GM18909 (cell line): ENCODE data around the gene TAF7.
A peak's percentile ranks its signal among the peaks of the same experiment; 100 is the strongest.
"Not testable (repeated sequence)": the region's sequence is repeated elsewhere in the genome, so short reads cannot be mapped to it uniquely, and the experiment has no call there.

Experiments
- ATAC-seq: cut with Tn5 transposase; IDR thresholded peaks from one replicate; pipeline ENCODE4 v1.9.1; 2021; ENCODE audit warnings: mild to moderate bottlenecking; ENCODE audit not compliant: unreplicated experiment, poor library complexity

TAF7 gene, protein sequence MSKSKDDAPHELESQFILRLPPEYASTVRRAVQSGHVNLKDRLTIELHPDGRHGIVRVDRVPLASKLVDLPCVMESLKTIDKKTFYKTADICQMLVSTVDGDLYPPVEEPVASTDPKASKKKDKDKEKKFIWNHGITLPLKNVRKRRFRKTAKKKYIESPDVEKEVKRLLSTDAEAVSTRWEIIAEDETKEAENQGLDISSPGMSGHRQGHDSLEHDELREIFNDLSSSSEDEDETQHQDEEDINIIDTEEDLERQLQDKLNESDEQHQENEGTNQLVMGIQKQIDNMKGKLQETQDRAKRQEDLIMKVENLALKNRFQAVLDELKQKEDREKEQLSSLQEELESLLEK

DNA sequence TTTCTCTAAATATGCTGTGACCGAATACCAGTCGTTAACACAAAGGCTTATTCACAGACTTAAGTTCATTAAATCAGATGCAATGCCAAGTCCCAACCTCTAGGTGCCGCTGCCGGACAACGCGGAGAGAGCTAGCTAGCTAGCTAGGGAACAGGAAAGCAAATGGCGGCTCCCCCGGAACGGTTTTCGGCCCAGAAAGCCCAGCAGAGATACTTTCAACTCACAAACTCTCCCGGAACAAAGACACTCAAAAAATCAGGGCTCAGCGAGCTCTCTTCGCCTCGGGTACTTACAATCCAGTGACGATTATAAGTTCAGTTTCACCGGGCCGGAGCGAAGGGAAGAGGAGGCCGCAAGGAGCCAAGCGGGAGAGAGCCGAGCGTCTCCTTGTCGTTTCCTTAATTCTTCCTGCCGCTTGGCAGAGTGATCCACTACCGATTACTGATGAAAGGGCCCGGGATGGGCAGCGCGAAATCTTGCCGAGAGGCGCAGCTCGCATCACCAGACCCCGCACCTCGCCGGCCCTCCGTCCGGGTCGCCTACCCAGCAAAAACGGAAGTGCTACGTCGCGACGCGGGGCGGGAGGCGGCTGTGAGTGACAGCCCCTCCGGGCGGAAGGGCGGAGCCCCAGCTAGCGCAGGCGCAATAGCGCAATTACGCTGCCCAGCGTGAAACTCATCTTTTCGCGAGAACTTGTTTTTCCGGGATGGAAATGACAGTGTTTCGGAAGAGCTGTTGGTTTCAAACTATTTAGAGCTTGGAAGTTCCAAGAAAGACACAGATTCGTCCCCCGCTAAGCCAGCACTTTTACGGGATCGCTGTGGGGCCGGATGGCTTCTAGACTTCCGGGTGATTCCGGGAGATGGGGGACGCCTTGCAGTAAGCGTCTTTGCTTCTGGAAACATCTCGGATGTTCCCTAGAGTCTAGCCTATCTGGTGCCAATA lies at the start of gene TAF7:
Gene TAF7 (minus strand): TSS at position 560 of the 945 bp plus-strand sequence. CDS start 740 bp downstream, outside the sequence.
- peak; percentile 95 for ATAC-seq

DNA sequence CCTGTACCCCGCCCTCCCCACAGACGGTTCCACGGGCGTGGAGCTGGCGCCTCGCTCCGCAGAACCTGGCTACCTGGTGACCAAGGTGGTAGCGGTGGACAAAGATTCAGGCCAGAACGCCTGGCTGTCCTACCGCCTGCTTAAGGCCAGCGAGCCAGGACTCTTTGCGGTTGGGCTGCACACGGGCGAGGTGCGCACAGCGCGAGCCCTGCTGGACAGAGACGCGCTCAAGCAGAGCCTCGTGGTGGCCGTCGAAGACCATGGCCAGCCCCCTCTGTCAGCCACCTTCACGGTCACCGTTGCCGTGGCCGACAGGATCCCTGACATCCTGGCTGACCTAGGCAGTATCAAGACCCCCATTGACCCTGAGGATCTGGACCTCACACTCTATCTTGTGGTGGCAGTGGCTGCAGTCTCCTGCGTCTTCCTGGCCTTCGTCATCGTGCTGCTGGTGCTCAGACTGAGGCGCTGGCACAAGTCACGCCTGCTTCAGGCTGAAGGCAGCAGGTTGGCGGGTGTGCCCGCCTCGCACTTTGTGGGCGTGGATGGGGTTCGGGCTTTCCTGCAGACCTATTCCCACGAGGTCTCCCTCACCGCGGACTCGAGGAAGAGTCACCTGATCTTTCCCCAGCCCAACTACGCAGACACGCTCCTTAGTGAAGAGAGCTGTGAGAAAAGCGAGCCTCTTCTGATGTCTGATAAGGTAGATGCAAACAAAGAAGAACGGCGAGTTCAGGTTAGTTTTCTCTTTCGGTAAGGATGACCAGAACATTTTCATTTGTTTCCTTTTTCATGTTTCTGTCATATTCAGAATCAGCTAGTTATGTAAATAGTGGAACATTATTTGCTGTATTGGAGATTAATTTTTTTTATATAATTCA lies 45.7 kb upstream of the TAF7 start:
- no peak for ATAC-seq

DNA sequence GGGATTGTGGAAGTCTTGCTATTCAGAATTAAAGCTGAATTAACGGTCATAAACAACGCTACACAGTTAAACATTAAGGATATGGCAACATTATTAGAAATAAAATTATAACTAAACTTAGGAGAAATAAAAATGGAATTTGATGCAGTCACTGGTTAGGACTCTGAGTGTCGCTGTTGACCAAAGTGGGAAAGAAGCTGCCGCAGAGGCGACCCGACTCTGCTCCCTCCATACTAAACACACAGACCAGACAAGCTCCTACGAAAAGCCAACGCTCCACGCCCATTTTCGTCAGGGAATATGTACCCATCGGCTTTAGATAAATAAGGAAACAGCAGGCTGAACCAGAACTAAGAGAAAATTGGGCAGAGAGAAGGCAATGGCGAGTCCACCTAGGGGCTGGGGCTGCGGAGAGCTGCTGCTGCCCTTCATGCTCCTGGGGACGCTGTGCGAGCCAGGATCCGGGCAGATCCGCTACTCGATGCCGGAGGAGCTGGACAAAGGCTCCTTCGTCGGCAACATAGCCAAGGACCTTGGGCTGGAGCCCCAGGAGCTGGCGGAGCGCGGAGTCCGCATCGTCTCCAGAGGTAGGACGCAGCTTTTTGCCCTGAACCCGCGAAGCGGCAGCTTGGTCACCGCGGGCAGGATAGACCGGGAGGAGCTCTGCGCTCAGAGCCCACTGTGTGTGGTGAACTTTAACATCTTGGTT lies 43.5 kb upstream of the TAF7 start, which contains the start of gene PCDHGA5:
Gene PCDHGA5 (plus strand): TSS at position 211 of the 709 bp plus-strand sequence. CDS start 169 bp downstream, at position 380.
- no peak for ATAC-seq

DNA sequence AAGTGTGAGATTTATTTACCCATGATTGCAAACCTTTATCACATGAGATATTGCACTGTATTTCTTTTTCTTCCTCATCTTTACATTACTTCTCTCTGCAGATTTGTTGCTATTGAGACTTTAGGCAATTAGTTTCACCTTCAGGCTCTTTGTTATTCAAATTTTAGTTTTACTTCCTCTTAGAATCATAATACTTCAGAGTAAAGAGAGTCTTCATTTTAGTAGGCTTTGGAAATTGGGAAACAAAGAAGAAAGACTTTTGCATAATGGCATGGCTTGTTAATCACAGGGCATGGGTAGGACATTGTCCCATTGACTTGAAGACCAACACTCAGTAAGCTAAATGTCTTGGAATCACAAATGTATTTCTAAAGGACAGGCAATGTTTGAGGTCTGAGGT lies 42.1 kb upstream of the TAF7 start:
- ATAC-seq = no peak

DNA sequence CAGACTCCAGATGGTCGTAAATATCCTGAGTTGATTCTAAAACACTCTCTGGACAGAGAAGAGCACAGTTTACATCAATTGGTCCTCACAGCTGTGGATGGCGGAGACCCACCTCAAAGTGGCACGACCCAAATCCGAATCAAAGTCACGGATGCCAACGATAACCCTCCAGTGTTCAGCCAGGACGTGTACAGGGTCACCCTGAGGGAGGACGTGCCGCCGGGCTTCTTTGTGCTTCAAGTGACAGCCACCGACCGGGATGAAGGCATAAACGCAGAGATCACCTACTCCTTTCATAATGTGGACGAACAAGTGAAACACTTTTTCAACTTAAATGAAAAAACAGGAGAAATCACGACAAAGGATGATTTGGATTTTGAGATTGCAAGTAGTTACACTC lies 40.1 kb upstream of the TAF7 start:
- no peak for ATAC-seq

DNA sequence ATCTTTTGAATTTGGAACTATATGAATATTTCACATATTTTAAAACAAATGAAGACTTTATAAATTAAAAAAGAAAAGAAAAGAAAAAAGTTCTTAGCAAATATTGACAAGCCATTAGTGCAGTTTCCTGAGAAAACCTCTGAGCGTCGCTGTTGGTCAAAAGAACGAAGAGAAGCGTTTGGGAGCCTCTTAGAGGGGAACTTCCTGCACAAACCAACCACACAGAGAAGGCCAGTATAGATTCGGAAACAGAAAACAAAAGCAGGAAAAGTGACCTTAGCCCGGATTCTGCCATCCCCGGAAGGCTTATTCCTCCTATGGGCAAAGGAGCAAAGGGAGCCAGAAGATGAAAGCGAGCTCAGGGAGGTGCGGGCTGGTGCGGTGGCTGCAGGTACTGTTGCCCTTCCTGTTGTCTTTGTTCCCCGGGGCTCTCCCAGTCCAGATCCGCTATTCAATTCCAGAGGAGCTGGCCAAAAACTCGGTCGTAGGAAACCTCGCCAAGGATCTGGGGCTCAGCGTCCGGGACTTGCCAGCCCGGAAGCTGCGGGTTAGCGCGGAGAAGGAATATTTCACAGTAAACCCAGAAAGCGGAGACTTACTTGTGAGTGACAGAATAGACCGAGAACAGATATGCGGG lies 39.3 kb upstream of the TAF7 start, which contains the start of gene PCDHGB2:
Gene PCDHGB2 (plus strand): TSS at position 205 of the 637 bp plus-strand sequence. CDS start 142 bp downstream, at position 347.
- peak; percentile 72 for ATAC-seq

DNA sequence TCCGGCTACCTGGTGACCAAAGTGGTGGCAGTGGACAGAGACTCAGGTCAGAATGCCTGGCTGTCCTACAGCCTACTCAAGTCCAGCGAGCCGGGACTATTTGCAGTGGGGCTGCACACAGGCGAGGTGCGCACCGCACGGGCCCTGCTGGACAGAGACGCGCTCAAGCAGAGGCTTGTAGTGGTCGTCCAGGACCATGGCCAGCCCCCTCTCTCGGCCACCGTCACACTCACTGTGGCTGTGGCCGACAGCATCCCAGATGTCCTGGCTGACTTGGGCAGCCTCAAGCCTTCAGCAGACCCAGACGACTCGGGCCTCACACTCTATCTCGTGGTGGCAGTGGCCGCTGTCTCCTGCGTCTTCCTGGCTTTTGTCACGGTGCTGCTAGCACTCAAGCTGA lies 36.4 kb upstream of the TAF7 start:
- no peak for ATAC-seq

DNA sequence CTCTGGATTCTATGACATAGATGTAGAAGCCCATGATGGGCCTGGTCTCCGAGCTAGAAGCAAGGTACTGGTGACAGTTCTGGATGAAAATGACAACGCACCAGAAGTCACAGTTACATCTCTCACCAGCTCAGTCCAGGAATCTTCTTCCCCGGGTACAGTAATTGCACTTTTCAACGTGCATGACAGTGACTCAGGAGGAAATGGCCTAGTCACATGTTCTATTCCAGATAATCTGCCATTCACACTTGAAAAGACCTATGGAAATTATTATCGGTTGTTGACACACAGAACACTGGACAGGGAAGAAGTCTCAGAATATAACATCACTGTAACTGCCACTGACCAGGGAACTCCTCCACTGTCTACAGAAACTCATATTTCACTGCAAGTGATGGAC lies 35.5 kb upstream of the TAF7 start:
- no peak for ATAC-seq

DNA sequence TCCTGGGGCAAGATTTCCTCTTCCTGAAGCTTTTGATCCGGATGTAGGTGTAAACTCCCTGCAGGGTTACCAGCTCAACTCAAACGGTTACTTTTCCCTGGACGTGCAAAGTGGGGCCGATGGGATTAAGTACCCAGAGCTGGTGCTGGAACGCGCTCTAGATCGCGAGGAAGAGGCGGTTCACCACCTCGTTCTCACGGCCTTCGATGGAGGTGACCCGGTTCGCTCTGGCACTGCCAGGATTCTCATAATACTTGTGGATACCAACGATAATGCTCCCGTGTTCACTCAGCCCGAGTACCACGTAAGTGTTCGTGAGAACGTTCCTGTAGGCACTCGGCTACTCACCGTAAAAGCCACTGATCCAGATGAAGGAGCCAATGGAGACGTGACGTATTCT lies 35.1 kb upstream of the TAF7 start:
- ATAC-seq = no peak

DNA sequence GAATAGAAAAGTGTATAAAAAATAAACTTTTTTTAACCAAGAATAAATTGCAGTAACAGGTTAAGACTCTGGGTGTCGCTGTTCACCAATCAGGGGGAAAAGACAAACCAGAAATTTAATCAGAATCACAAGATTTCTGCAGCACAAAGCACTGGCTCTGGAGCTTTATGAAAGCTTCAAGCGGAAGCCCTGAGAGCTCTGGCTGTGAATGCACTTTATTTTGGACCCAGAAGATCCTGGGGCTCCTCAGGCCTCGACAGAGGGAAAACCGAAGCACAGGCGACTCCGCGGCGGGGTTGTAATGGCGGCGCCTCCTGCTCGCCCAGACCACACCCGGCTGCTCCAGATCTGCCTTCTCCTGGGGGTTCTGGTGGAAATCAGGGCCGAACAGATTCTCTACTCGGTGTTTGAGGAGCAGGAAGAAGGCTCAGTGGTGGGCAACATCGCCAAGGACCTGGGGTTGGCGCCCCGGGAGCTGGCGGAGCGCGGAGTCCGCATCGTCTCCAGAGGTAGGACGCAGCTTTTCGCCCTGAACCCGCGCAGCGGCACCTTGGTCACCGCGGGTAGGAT lies 34.4 kb upstream of the TAF7 start, which contains the start of gene PCDHGA4:
Gene PCDHGA4 (plus strand): TSS at position 122 of the 570 bp plus-strand sequence. CDS start 87 bp downstream, at position 209.
- ATAC-seq = no peak

DNA sequence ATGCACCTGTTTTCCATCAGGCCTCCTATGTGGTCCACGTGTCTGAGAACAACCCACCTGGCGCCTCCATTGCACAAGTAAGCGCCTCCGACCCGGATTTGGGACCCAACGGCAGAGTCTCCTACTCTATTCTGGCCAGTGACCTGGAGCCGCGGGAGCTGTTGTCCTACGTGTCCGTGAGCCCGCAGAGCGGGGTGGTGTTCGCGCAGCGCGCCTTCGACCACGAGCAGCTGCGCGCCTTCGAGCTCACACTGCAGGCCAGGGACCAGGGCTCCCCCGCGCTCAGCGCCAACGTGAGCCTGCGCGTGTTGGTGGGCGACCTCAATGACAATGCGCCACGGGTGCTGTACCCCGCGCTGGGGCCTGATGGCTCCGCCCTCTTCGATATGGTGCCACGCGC lies 31.0 kb upstream of the TAF7 start:
- ATAC-seq = no peak

DNA sequence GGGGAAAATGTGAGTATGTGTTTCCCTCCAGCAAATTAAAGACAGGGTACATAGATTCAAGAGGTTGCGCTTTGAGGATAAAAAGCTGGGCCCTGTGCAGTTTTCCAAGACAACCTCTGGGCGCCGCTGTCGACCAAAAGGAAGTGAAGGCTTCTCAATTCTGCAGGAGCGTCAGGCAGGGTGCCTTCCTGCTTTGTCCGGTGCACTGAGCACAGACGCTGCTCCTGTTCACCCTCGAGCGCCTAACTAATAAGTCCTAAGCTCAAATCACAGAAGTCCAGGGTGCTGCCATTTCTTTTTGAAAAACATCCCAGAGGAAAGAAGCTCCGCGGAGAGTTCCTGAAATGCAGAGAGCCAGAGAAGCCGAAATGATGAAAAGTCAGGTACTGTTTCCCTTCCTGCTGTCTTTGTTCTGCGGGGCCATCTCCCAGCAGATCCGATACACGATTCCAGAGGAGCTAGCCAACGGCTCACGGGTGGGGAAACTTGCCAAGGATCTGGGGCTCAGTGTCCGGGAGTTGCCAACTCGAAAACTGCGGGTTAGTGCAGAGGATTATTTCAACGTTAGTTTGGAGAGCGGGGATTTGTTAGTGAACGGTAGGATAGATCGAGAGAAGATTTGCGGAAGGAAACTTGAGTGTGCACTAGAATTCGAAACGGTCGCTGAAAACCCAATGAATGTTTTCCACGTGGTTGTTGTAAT lies 29.5 kb upstream of the TAF7 start, which contains the start of gene PCDHGB1:
Gene PCDHGB1 (plus strand): TSS at position 183 of the 703 bp plus-strand sequence. CDS start 162 bp downstream, at position 345.
- ATAC-seq = peak; percentile 54

DNA sequence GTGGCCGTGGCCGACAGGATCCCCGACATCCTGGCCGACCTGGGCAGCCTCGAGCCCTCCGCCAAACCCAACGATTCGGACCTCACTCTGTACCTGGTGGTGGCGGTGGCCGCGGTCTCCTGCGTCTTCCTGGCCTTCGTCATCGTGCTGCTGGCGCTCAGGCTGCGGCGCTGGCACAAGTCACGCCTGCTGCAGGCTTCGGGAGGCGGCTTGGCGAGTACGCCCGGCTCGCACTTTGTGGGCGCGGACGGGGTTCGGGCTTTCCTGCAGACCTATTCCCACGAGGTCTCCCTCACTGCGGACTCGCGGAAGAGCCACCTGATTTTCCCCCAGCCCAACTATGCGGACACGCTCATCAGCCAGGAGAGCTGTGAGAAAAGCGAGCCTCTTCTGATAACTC lies 25.4 kb upstream of the TAF7 start:
- ATAC-seq = not testable (repeated sequence)

DNA sequence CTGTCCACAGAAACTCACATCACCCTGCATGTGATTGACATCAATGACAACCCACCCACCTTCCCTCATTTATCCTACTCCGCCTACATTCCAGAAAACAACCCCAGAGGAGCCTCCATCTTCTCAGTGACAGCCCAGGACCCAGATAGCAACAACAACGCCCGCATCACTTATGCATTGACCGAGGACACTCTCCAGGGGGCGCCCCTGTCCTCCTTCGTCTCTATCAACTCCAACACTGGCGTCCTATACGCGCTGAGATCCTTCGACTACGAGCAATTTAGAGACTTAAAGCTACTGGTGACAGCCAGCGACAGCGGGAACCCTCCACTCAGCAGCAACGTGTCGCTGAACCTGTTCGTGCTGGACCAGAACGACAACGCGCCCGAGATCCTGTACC lies 24.7 kb upstream of the TAF7 start:
- ATAC-seq = no peak

DNA sequence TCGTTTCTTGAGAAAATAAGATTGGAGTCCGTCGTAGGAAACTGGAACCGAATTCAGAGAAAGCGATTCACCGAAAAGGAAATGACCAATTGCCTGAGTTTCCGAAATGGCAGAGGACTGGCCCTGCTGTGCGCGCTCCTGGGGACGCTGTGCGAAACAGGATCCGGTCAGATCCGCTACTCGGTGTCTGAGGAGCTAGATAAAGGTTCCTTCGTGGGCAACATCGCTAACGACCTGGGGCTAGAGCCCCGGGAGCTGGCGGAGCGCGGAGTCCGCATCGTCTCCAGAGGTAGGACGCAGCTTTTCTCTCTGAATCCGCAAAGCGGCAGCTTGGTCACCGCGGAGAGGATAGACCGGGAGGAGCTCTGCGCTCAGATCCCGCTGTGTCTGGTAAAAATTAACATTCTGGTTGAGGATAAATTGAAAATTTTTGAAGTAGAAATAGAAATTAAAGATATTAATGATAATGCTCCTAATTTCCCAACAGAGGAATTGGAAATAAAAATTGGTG lies 23.4 kb upstream of the TAF7 start:
- ATAC-seq = no peak

DNA sequence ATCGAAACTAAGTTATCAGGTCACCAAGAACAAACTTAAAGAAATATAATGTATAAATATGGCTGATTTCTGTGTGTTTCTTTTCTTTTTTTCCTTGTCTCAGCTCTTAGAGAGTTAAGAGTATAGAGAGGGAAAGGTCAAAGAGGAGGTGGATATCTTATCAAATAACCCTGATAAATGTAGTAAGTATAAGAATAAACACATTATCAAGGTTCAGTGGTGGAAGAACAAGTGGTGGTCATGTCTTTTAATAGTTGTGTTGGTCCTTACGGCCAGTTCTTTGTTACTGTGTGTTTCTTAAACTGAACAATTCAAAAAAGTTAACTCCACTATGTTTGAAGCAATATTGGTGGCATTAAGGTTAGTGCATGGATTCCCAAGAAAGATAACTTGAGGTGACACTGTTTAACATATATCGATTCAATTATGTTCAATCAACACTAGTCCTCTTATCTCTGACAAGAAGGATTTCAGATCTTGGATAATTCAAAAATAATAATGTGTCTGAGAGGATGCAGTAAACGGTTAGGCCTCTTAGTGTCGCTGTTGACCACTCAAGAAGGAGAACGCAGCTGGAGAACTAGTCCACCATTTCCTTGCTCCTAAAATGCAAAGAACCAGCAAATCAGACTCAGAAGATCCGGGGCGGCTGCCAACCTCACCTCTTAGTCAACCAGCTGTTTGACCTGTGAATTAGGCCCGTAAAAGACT lies 22.8 kb upstream of the TAF7 start, which contains the start of gene PCDHGA3:
Gene PCDHGA3 (plus strand): TSS at position 588 of the 711 bp plus-strand sequence. CDS start 205 bp downstream, outside the sequence.
- ATAC-seq = no peak

DNA sequence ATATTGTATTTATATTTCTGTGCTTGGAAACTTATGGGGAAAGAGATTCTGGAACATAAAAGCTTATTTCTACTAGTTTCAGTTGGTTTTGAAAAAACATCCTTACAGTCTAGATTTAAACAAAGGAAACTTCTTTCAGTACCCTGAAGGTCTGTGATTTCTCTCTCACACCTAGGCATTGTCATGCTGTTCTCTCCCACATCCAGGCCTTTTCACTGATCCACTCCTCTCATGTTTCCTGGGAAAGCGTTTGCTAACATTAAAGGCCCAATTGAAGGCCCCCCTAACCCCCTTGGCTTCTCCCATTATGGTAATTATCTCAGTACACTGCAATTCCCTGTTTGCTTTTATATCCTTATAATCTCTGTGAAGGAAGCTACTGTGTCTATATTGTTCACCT lies 22.2 kb upstream of the TAF7 start:
- ATAC-seq = no peak
